H9 (cell line): ENCODE results near the gene PWWP2B. TPM values are rescaled to one million over a fixed set of nuclear protein-coding genes. Genes with fewer than 3 reads are reported as not detected.

ENCODE experiments used
- DNase-seq: peaks from one replicate; pipeline ENCODE4 v3.0.0-alpha.2; 2017
- H2AFZ ChIP-seq: one replicate; pipeline ENCODE4 v1.6.1; 2013; ENCODE audit warnings: mild to moderate bottlenecking, low read length, control low read depth, moderate library complexity
- H2AK5ac ChIP-seq: 2 replicates; pipeline ENCODE4 v1.6.1; 2013; ENCODE audit warnings: low read length, control low read depth, mixed read lengths; ENCODE audit not compliant: insufficient read length
- H2BK120ac ChIP-seq: one replicate; pipeline ENCODE4 v1.6.1; 2013; ENCODE audit warnings: low read depth, mild to moderate bottlenecking, low read length, control low read depth, inconsistent platforms; ENCODE audit not compliant: poor library complexity, severe bottlenecking
- H2BK12ac ChIP-seq: 2 replicates; pipeline ENCODE4 v1.6.1; 2013; ENCODE audit warnings: low read length, control low read depth, mixed read lengths, low read depth; ENCODE audit not compliant: insufficient read length
- H2BK15ac ChIP-seq: 2 replicates; pipeline ENCODE4 v1.6.1; 2013; ENCODE audit warnings: low read depth, low read length, control low read depth
- H2BK20ac ChIP-seq: one replicate; pipeline ENCODE4 v1.6.1; 2013; ENCODE audit warnings: low read depth, mild to moderate bottlenecking, low read length, control low read depth, inconsistent platforms; ENCODE audit not compliant: poor library complexity, severe bottlenecking
- H2BK5ac ChIP-seq: 2 replicates; pipeline ENCODE4 v1.6.1; 2013; ENCODE audit warnings: low read length, control low read depth, mixed read lengths; ENCODE audit not compliant: insufficient read length
- H3K14ac ChIP-seq: 2 replicates; pipeline ENCODE4 v1.6.1; 2013; ENCODE audit warnings: low read length, control low read depth; ENCODE audit not compliant: insufficient read depth
- H3K18ac ChIP-seq: 2 replicates; pipeline ENCODE4 v1.6.1; 2013; ENCODE audit warnings: low read depth, mild to moderate bottlenecking, mixed read lengths, low read length, control low read depth; ENCODE audit not compliant: insufficient read length
- H3K23ac ChIP-seq: 2 replicates; pipeline ENCODE4 v1.6.1; 2013; ENCODE audit warnings: low read length, control low read depth, mixed read lengths, low read depth; ENCODE audit not compliant: insufficient read length
- H3K23me2 ChIP-seq: 2 replicates; pipeline ENCODE4 v1.6.1; 2013; ENCODE audit warnings: low read depth, mild to moderate bottlenecking, mixed read lengths, low read length, control low read depth; ENCODE audit not compliant: insufficient read length, poor library complexity, severe bottlenecking
- H3K27ac ChIP-seq: 2 replicates; pipeline ENCODE4 v1.5.1; 2013; ENCODE audit warnings: low read length, control low read depth, mixed read lengths, low read depth; ENCODE audit not compliant: insufficient read length
- H3K27me3 ChIP-seq: 2 replicates; pipeline ENCODE4 v1.6.1; 2013; ENCODE audit warnings: low read length, control low read depth, inconsistent platforms; ENCODE audit not compliant: insufficient read depth
- H3K4ac ChIP-seq: 2 replicates; pipeline ENCODE4 v1.6.1; 2013; ENCODE audit warnings: low read depth, mild to moderate bottlenecking, control low read depth, inconsistent platforms, low read length, moderate library complexity
- H3K4me1 ChIP-seq: 2 replicates; pipeline ENCODE4 v1.6.1; 2013; ENCODE audit warnings: low read length, control low read depth, inconsistent platforms; ENCODE audit not compliant: insufficient read depth
- H3K4me2 ChIP-seq: 2 replicates; pipeline ENCODE4 v1.6.1; 2013; ENCODE audit warnings: low read length, control low read depth, mixed read lengths; ENCODE audit not compliant: insufficient read length, insufficient read depth
- H3K56ac ChIP-seq: 2 replicates; pipeline ENCODE4 v1.6.1; 2013; ENCODE audit warnings: low read depth, mild to moderate bottlenecking, mixed read lengths, low read length, control low read depth; ENCODE audit not compliant: insufficient read length
- H3K79me1 ChIP-seq: 2 replicates; pipeline ENCODE4 v1.6.1; 2013; ENCODE audit warnings: low read depth, mild to moderate bottlenecking, moderate library complexity, low read length, control low read depth, inconsistent platforms; ENCODE audit not compliant: insufficient read depth, poor library complexity, severe bottlenecking
- H3K79me2 ChIP-seq: 2 replicates; pipeline ENCODE4 v1.6.1; 2013; ENCODE audit warnings: low read length, control low read depth, inconsistent platforms; ENCODE audit not compliant: insufficient read depth
- H3K9ac ChIP-seq: 2 replicates; pipeline ENCODE4 v1.6.1; 2013; ENCODE audit warnings: low read length, control low read depth, mixed read lengths; ENCODE audit not compliant: insufficient read length; ENCODE audit errors: extremely low read depth
- H3K9me3 ChIP-seq: one replicate; pipeline ENCODE4 v1.6.1; 2013; ENCODE audit warnings: low read depth, low read length, inconsistent platforms; ENCODE audit not compliant: control insufficient read depth
- H3T11ph ChIP-seq: one replicate; pipeline ENCODE4 v1.6.1; 2013; ENCODE audit warnings: mild to moderate bottlenecking, low read length, control low read depth, inconsistent platforms
- H4K20me1 ChIP-seq: one replicate; pipeline ENCODE4 v1.6.1; 2013; ENCODE audit not compliant: control insufficient read depth, insufficient read length, insufficient read depth
- H4K5ac ChIP-seq: 2 replicates; pipeline ENCODE4 v1.6.1; 2013; ENCODE audit warnings: low read depth, mild to moderate bottlenecking, mixed read lengths, low read length, control low read depth; ENCODE audit not compliant: insufficient read length
- H4K8ac ChIP-seq: replicated peaks from 2 replicates; pipeline ENCODE4 v1.6.1; 2013; ENCODE audit warnings: low read length, control low read depth, mixed read lengths, low read depth; ENCODE audit not compliant: insufficient read length
- H4K91ac ChIP-seq: 2 replicates; pipeline ENCODE4 v1.6.1; 2013; ENCODE audit warnings: low read depth, mild to moderate bottlenecking, moderate library complexity, mixed read lengths, low read length, control low read depth; ENCODE audit not compliant: insufficient read length
- H3K27ac Mint-ChIP-seq, 3 experiments: 2 replicates in 2 of 3; 3 replicates in 1 of 3; pipeline ENCODE4 v1.8.0; 2020 to 2021; ENCODE audit warnings: mixed read lengths in 3 of 3, mild to moderate bottlenecking in 1 of 3, moderate library complexity in 1 of 3
- H3K27me3 Mint-ChIP-seq: 2 replicates; pipeline ENCODE4 v1.8.0; 2021; ENCODE audit warnings: low read depth, mild to moderate bottlenecking, moderate library complexity, mixed read lengths
- H3K36me3 Mint-ChIP-seq, 3 experiments: 2 replicates in 2 of 3; 3 replicates in 1 of 3; pipeline ENCODE4 v1.8.0; 2020 to 2021; ENCODE audit warnings: low read depth in 3 of 3, mixed read lengths in 3 of 3; ENCODE audit not compliant: insufficient read depth in 1 of 3
- H3K4me1 Mint-ChIP-seq, 2 experiments: 2 replicates each; pipeline ENCODE4 v1.8.0; 2020; ENCODE audit warnings: mixed read lengths in 2 of 2
- H3K4me3 Mint-ChIP-seq, 2 experiments: 2 replicates in 1 of 2; 3 replicates in 1 of 2; pipeline ENCODE4 v1.8.0; 2020 to 2021; ENCODE audit warnings: mild to moderate bottlenecking in 2 of 2, mixed read lengths in 2 of 2, moderate library complexity in 1 of 2
- H3K9me3 Mint-ChIP-seq, 2 experiments: 2 replicates in 1 of 2; 3 replicates in 1 of 2; pipeline ENCODE4 v1.8.0; 2020; ENCODE audit warnings: mild to moderate bottlenecking in 2 of 2, mixed read lengths in 2 of 2, moderate library complexity in 1 of 2
- WGBS: extraction: QIAGEN DNeasy Blood & Tissue Kit; methylation state at CpG from one replicate; pipeline ENCODE4 v1.1.7; 2013; ENCODE audit warnings: missing lambda C conversion rate, low lambda C conversion rate, mixed read lengths; ENCODE audit not compliant: insufficient read length; ENCODE audit errors: extremely low coverage; 5-methylcytosine and 5-hydroxymethylcytosine counted together
- total RNA-seq: library from RNA; stranded (reverse); gene quantifications from 2 replicates; pipeline ENCODE4 v1.2.1, GENCODE V29; 2021
- TF ChIP-seq, protein P1 (sequence below): fragments of 200-600 bp; sonication (generic); conservative IDR thresholded peaks from 3 replicates; pipeline ENCODE4 v1.8.0; 2021; ENCODE audit warnings: antibody characterized with exemption, mild to moderate bottlenecking

The PWWP2B gene
- total RNA-seq, 1 experiment from 2014 or later = 10.0 TPM

- H2BK15ac ChIP-seq = no peak overlapping the region
- H4K91ac ChIP-seq = no peak overlapping the region
- no peak overlapping the region for H2AK5ac ChIP-seq
- H2BK12ac ChIP-seq = no peak overlapping the region
- H3K4me2 ChIP-seq = no peak overlapping the region
- no peaks in the 10 kb centered on the region for H3K79me1 ChIP-seq
- no peak for DNase-seq
- H3K23ac ChIP-seq = no peak overlapping the region
- peaks cover 2 to 5% (median 2%) of the 10 kb centered on the region in 3 experiments; a peak in 4 of 7 replicates for H3K36me3 Mint-ChIP-seq
- no peak overlapping the region for H2BK5ac ChIP-seq
- no peak overlapping the region for H3K4ac ChIP-seq
- no peaks in the 10 kb centered on the region for H3K79me2 ChIP-seq
- no peaks in the 10 kb centered on the region for H4K20me1 ChIP-seq
- no peak overlapping the region for H3T11ph ChIP-seq
- no peak overlapping the region for H3K18ac ChIP-seq
- no peaks in the 10 kb centered on the region for H3K27me3 ChIP-seq
- H3K27ac Mint-ChIP-seq = no peak overlapping the region
- no peak overlapping the region for H2AFZ ChIP-seq
- no peak overlapping the region; a peak in 2 of 5 replicates for H3K4me3 Mint-ChIP-seq
- no peak overlapping the region for H4K5ac ChIP-seq
- no peak overlapping the region for H3K14ac ChIP-seq
- H3K9ac ChIP-seq = no peak overlapping the region
- H3K56ac ChIP-seq = no peak overlapping the region
- TF ChIP-seq, protein P1, sequence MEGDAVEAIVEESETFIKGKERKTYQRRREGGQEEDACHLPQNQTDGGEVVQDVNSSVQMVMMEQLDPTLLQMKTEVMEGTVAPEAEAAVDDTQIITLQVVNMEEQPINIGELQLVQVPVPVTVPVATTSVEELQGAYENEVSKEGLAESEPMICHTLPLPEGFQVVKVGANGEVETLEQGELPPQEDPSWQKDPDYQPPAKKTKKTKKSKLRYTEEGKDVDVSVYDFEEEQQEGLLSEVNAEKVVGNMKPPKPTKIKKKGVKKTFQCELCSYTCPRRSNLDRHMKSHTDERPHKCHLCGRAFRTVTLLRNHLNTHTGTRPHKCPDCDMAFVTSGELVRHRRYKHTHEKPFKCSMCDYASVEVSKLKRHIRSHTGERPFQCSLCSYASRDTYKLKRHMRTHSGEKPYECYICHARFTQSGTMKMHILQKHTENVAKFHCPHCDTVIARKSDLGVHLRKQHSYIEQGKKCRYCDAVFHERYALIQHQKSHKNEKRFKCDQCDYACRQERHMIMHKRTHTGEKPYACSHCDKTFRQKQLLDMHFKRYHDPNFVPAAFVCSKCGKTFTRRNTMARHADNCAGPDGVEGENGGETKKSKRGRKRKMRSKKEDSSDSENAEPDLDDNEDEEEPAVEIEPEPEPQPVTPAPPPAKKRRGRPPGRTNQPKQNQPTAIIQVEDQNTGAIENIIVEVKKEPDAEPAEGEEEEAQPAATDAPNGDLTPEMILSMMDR = no peak
- no peak overlapping the region for H2BK120ac ChIP-seq
- H3K9me3 ChIP-seq = no peaks in the 10 kb centered on the region
- H3K23me2 ChIP-seq = no peaks in the 10 kb centered on the region
- H3K27ac ChIP-seq = no peak overlapping the region
- peaks cover 2 to 3% of the 10 kb centered on the region in 2 experiments; a peak in 3 of 5 replicates for H3K9me3 Mint-ChIP-seq
- H3K27me3 Mint-ChIP-seq = peaks cover 27% of the 10 kb centered on the region
- no peaks in the 10 kb centered on the region for H3K4me1 ChIP-seq
- H3K4me1 Mint-ChIP-seq = peaks cover 11 to 31% of the 10 kb centered on the region in 2 experiments
- no CpG with 5 or more reads among the region's 4 CpGs for WGBS
- no peak overlapping the region for H2BK20ac ChIP-seq
- H4K8ac ChIP-seq = no peak overlapping the region
These were observed 21.2 kb upstream of the PWWP2B start for GRCh38 chr10:132375795-132376297.
